Measurements from ENCODE around the gene OR2F2.

OR2F2 gene

GRCh38 chr7:143934526-143935325 is at the start of gene OR2F2:
OR2F2 (plus strand) TSS chr7:143935233; CDS start chr7:143935233, 0 bp downstream.
- no peak for DNase-seq

GRCh38 chr7:143885951-143886350 is 49.1 kb upstream of the OR2F2 start:
- no peak for DNase-seq

GRCh38 chr7:143886826-143887477 is 48.1 kb upstream of the OR2F2 start:
- DNase-seq, result no peak

- no peak for DNase-seq
Observed at GRCh38 chr7:143889068-143889467, 46.0 kb upstream of the OR2F2 start.

GRCh38 chr7:143890558-143890957 is 44.5 kb upstream of the OR2F2 start:
- DNase-seq, result no peak

- no peak for DNase-seq
Observed at GRCh38 chr7:143891457-143891856, 43.6 kb upstream of the OR2F2 start.

- DNase-seq, result peak in 1 of 2 experiments; percentile 9
Observed at GRCh38 chr7:143892527-143893300, 42.3 kb upstream of the OR2F2 start.

- no peak for DNase-seq
Observed at GRCh38 chr7:143896667-143897066, 38.4 kb upstream of the OR2F2 start.

- no peak for DNase-seq
Observed at GRCh38 chr7:143898810-143899209, 36.2 kb upstream of the OR2F2 start.

GRCh38 chr7:143900230-143900766 is 34.7 kb upstream of the OR2F2 start:
- DNase-seq, result no peak

GRCh38 chr7:143901332-143901667 is 33.7 kb upstream of the OR2F2 start:
- DNase-seq, result peak in 1 of 2 experiments; percentile 60

- DNase-seq, result peak; percentile 69 to 92
Observed at GRCh38 chr7:143901668-143902331, 33.2 kb upstream of the OR2F2 start, which contains the start of gene TCAF1. TCAF1 (minus strand) TSS chr7:143902176; CDS start chr7:143876608, 25,568 bp downstream.

GRCh38 chr7:143902332-143902899 is 32.6 kb upstream of the OR2F2 start:
- no peak for DNase-seq

- no peak for DNase-seq
Observed at GRCh38 chr7:143905509-143905908, 29.5 kb upstream of the OR2F2 start.

GRCh38 chr7:143906151-143906550 is 28.9 kb upstream of the OR2F2 start:
- no peak for DNase-seq

GRCh38 chr7:143906895-143907294 is 28.1 kb upstream of the OR2F2 start:
- DNase-seq, result no peak

- no peak for DNase-seq
Observed at GRCh38 chr7:143908120-143908519, 26.9 kb upstream of the OR2F2 start.

GRCh38 chr7:143909863-143910262 is 25.2 kb upstream of the OR2F2 start:
- no peak for DNase-seq

GRCh38 chr7:143910473-143911248 is 24.4 kb upstream of the OR2F2 start:
- no peak for DNase-seq

- DNase-seq, result no peak
Observed at GRCh38 chr7:143913945-143914615, 21.0 kb upstream of the OR2F2 start.
